ENCODE results near the gene ANTKMT.
"Not testable (repeated sequence)": the region's sequence is repeated elsewhere in the genome, so short reads cannot be mapped to it uniquely, and the experiment has no call there.

The ANTKMT gene

DNA sequence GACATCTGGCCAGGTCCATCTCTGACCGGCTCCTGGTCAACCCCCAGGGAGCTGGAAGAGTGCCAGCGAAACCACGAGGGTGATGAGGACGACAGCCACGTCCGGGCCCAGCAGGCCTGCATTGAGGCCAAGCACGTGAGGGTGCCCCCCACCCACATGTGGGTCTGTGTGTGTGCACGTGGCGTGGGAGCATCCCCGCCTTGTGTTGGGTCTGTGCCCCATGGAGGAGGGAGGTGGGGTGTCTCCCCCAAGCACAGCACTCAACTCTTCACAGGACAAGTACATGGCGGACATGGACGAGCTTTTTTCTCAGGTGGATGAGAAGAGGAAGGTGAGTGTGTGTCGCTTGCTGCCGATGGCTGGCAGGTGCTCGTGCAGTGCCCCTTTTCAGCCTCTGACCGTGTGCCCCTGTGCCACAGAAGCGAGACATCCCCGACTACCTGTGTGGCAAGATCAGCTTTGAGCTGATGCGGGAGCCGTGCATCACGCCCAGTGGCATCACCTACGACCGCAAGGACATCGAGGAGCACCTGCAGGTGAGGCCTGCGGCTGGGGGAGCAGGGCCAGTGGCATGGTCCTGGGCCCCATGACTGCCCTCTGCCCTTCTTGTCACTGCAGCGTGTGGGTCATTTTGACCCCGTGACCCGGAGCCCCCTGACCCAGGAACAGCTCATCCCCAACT lies 39.1 kb upstream of the ANTKMT start:
- no peak for DNase-seq (ENCODE audit: low spot score)

DNA sequence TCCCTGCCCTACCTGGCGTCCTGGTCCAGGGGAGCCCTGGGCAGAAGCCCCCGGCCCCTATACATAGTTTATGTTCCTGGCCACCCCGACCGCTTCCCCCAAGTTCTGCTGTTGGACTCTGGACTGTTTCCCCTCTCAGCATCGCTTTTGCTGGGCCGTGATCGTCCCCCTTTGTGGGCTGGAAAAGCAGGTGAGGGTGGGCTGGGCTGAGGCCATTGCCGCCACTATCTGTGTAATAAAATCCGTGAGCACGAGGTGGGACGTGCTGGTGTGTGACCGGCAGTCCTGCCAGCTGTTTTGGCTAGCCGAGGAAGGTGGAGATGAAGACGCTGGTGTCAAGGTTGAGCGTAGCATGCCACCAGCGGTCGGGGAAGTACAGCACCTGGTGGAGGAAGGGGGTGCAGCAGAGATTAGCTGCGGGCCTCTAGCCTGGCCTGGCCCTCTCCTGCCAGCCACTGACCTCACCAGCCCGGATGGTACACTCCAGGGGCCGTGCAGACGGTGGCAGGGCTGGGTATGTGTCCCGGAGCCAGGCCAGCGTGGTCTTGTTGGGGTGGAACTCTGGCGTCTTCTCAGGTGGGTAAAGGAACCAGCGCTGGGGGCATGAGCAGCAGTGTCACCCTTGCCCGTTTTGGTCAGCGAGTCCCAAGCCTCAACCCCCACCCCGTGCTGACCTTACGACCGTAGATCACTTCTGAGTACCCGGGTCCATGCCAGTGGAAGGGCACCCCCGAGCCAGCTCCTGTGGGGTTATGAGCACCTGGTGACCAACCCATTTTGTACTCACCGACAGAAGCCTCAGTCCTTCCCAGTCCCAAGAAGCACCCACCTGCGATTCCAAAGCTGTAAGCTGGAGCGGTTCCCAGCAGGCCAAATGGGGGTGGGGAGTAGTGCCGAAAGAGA lies 38.2 kb upstream of the ANTKMT start:
- DNase-seq (ENCODE audit: low spot score), result no peak

DNA sequence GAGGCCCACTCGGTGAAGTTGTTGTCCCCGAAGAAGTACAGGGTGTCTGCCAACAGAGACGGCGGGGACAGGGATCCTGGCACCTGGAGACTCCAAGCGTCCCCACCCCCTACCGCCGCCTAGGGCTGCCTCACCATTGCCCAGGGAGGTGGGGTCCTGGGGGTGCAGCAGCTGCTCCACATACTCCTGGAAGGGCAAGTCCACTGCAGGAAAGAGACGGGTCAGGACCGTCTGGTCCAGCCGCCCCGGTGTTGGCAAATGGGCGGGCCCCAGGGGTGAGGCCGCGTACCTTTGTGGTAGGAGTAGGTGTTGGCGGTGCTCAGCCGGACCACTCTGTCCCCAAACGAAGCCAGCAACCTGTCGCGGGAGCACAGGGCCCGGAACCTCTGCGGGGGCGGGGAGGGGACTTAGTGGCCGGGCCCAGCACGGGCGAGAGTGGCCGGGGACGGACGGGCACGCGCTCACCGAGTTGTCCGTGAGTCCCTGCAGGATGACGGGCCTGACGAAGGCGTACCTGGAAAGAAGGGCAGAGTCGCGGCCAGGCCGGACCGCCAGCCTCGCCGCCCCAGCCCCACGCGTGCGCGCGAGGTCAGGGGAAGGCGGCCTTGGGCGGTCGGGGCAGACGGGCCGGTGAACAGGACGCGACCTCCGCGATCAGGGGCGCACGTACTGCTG lies 37.4 kb upstream of the ANTKMT start:
- DNase-seq (ENCODE audit: low spot score), result no peak

DNA sequence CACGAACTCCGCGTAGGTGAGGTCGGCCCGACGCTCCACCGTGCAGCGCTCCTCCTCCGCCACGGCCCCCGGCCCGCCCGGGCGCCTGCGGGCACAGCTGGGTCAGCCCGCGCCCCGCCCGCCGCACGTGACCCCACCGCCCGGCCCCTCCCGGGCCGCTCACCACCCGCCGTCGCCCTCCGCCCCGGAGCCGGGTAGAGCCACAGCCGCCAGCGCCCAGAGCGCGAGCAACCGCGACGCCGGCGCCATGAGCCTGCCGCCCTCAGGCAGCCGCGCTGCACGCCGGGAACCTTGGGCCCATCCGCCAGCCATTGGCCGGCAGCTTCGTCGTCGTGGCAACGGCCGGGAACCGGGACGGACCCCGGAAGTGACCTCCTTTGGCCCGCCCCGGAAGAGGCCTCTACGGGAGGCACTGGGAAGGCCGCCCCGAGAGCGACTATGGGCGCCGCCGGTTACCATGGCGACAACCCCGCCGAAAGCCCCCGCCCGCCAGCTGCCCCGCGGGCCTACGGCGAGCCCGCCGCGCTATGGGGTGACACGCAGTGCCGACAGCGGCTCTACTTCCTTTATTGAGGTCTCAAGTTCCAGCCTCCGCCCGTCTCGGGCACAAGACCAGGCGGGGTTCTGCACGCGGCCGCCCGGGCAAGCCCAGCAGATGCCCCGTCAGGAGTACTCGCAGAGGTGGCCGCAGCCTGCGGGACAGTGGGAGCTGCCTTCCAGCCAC lies 36.7 kb upstream of the ANTKMT start, which contains the start of gene JMJD8:
TSS of gene JMJD8 (minus strand) at position 264 of the 724 bp plus-strand sequence. CDS start at position 249, 15 bp downstream.
- DNase-seq (ENCODE audit: low spot score), result peak; percentile 98

DNA sequence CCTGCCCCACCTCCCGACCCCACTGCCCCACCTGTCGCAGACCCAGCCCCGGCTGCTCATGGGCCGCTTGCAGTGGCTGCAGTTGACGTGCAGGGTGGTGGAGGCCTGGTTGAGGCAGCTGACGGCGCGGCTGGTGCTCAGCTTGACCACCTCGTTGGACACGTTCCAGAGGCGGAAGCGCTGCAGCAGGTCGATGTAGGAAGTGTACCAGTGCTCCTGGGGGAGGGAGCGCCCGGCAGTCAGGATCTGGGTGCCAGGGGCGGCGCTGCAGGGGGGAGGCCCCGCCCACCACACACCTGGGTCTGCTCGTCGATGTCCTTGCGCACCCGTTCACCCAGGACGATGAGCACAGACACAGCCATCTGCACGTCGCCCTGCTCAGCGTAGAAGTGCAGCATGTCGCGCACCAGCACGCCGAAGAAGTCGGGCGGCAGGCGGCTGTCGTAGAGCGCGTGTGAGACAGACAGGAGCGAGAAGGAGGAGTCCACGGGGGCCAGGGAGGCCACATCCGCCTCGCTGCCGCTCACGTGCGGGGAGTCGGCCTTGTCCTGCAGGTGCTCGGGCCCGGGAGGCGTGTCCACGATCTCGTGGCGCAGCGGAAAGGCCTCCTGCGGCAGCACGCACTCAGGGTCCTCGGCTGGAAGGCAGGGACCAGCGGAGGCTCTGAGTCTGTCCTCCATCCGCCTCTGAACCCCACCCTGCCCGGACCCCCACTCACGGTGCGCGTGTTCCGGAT lies 35.8 kb upstream of the ANTKMT start:
- no peak for DNase-seq (ENCODE audit: low spot score)

DNA sequence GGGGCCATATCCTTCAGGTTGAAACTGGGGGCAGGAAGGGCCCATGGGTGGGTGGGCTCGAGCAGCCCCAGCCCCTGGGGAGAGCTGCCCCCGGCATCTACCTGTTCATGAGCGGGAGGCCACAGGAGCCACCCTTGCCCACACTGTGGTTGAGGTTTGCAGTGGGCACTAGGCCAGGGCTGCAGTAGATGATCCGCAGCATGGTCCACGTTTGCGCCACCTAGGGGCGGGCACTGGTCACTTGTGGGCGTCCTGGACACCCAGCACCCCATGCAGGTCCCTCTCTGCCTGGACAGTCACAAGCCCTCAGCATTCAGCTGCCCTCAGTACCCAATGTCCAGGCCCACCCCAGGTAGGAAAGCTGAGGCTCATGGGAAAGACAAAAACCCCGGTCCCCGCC lies 35.0 kb upstream of the ANTKMT start:
- DNase-seq (ENCODE audit: low spot score), result no peak

DNA sequence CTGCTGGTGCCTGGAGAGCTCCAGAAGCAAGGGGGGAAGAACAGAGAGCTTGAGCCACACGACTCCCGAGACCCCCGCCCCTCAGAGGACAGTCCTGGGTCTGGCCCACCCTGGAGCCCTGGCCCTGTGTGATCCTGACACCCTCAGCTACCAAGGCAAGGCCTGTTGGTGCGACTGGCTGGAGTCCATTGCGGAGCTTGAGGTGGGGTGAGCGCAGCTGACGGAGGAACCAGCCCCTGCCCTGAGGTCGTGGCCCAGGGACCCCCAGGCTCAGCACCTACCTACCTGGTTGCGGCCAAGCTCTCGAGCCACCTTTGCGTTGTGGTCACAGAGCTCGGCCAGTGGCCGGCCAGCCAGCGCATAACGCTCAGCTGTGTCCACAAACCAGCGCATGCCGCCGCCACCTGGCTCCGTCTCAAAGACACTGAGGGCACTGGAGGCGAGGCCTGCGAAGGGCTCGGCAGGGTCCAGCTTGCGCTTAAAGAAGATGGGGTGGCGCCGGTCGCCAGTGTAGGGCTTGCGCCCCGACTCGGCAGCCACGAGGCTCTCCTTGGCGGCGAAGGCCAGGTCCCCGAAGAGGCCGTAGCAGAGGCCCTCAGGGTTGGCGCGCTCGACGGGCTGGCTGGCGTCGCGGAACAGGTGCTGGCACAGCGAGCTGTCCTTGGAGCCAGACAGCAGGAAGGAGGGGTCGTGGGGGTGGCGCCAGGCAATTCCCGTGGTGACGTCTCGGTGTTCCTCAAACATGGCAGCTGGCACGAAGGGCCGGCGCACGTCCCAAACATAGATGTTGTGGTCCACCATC lies 34.3 kb upstream of the ANTKMT start:
- no peak for DNase-seq (ENCODE audit: low spot score)

DNA sequence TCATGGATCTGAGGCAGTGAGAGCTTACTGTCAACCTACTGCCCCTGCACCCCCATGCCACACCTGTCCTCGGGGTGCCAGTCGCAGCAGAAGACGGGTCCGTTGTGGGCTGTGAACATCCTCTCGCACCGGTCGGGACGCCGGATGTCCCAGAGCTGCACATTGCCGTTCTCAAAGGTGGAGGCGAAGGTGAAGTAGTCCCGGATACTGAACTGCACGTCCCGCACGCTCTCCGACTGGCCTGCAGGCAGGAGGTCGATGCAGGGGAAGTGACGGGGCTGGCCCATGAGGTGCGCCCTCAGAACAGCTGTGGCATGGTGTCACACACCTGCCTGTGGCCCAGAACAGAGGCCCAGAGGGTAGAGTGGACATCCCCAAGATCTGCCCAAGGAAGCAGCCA lies 33.4 kb upstream of the ANTKMT start:
- no peak for DNase-seq (ENCODE audit: low spot score)

DNA sequence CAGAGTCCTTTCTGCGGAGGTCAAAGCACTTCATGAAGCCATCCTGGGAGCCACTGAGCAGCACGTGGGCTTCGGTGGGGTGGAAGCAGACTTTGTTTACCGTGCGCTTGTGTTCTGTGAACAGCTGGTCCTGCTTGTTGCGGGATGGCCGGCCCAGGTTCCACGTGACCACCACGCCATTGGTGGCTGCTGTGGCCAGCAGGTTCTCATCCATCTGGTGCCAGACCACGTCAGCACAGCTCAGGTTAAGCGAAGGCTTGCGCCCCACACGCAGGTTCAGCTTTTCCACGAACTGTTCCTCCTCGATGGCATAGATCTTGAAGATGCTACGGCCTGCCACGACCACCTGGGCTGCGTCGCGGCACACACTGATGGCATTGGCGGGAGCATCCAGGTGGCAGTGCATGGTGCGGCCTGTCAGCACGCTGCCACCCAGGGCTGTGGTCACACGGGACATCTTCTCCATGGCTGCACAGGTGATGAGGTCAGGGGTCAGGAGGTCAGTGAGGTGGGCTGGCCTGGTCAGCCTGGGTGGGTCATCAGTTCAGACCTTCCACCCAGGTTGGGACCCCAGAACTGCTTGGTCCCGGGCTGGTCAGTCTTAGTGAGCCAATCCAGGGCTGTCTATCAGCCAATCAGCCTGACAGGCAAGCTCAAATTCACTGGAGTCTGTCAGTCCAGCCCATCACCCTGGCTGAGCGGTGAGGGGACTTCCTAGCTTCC lies 31.6 kb upstream of the ANTKMT start:
- no peak for DNase-seq (ENCODE audit: low spot score)

DNA sequence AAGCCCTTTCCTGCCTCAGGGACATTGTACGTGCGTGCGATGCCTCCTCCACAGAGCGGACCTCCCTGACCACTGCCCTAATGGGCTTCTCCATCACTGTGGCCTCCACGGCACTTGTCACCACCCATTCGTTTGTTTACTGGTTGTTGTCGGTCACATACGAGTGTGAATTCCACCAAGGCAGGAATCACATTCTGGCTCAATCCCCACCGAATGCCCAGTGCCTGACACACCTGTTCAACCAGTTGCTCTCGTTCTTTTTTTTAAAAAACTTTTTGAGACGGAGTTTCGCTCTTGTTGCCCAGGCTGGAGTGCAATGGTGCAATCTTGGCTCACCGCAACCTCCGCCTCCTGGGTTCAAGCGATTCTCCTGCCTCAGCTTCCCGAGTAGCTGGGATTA lies 29.7 kb upstream of the ANTKMT start:
- not testable (repeated sequence) for DNase-seq (ENCODE audit: low spot score)

DNA sequence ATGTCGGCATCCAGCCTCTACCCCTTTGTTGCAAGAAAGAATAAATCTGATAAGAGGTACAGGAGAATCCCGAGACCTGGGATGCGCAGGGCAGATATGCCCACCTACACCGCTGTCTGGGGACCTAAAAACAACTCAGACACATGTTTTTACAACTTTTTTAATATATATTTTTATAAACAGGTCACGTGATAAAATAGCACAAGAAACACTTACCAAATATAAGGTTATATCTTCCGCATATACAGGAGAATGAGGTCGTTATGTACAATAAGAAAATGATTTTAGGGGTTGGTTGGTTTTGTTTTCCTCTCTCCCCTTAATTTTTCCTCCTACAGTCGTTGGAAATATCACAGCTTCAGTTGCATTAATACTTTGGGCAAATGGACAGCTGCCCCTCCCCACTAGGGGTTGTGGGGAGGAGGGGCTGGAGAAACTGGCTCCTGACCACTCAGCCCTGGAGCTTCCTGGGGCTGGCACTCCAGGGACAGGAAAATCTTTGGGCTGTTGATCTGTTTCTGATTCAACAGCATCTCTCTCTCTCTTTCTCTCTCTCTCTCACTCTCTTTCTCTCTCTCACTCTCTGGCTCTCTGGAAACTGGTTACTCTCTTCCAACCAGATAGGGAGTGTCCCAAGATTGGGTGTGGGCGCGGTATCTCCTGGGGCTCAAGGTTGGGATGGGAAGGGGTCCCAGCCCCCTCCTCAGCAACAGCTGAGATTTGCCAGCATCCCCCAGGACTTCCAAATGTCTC lies 28.4 kb upstream of the ANTKMT start:
- no peak for DNase-seq (ENCODE audit: low spot score)

DNA sequence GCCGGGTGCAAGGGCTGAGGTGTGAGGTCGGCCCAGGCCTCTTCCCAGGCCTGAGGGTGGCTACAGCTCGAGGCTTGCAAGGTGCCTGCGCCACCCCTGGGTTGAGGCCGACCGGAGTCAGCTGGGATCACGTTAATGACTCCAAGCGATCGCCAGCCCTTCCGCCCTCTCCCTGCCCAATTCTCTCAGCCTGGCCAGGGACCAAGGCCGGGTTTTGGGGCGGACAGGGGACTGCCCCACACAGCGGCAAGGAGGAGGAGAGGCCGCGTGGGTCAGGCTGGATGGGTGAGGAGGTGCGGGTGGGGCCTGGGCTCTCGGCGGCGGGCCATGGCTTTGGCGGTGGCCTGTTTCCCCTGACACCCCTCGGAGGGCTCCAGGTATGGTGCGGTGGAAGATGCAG lies 27.6 kb upstream of the ANTKMT start:
- DNase-seq (ENCODE audit: low spot score), result no peak

DNA sequence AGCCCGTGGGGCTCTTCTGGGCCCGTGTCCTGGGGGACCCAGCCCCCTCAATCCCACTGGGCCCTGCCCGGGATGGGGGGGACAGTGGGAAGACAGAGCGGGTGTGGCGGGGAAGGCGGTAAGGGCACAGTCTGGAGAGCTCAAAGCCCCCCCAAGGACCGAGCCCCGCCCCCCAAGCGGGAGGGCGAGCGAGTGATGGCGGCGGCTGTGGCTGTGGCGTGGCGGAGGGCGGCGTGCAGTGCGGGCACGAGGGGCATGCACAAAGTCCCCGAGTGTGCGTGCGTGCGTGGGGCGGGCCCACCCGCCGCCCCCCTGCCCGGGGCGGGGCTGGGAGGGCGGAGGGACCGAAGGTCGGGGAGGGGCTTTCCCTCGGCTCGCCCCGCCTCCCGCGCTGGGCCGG lies 27.2 kb upstream of the ANTKMT start:
- no peak for DNase-seq (ENCODE audit: low spot score)

DNA sequence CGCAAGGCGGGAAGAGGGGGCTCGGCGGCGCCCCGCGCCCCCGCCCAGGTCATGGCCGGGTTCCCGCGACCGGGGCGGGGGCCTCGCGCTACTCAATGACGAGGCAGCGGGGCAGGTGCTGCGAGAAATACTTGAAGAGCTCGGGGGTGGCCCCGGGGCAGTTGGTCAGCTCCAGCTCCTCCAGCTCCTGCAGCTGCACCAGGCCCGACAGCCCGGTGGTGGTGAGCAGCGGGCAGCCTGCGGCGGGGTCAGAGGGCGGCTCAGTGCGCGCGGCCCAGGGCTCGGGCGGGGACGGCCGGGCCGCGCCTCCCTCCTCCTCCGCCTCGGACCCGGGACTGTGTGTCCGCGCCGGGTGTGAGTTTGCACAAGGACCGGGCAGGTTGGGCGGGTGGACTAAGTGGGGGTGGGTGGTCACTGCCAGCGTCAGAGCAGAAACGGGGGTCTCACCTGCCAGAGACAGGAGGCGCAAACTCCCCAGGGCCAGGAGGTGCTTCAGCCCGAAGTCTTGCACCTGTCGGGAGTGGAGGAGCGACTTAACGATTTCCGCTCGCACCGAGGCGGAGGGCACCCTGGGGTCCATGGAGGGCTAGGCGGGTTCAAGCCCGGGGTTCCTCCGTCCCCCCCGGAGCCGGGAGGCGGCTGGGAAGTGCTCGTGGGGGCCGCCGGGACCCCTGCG lies 26.6 kb upstream of the ANTKMT start:
- no peak for DNase-seq (ENCODE audit: low spot score)

DNA sequence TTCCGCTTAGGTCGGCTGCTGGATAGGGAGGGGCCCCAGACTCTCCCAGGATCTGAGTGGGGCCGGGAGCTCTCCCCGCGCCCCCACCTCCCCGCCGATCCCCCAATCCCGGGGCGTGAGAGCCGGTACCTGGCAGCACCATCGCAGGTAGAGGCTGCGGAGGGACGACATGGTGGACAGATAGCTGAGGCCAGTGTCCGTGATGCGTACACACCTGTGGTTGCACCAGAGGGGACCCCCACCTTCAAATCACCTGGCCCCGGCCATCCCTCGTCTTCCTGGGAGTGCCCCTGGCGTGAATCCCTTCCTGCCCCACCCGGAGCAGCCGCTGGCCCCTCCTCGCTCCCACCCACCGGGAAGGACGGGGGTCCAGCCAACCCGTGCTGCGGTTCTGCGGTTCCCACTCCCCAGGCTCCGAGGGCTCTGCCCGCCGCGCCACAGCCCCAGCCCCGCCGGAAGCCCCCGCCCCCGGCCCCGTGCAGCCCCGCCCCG lies 26.0 kb upstream of the ANTKMT start:
- no peak for DNase-seq (ENCODE audit: low spot score)

DNA sequence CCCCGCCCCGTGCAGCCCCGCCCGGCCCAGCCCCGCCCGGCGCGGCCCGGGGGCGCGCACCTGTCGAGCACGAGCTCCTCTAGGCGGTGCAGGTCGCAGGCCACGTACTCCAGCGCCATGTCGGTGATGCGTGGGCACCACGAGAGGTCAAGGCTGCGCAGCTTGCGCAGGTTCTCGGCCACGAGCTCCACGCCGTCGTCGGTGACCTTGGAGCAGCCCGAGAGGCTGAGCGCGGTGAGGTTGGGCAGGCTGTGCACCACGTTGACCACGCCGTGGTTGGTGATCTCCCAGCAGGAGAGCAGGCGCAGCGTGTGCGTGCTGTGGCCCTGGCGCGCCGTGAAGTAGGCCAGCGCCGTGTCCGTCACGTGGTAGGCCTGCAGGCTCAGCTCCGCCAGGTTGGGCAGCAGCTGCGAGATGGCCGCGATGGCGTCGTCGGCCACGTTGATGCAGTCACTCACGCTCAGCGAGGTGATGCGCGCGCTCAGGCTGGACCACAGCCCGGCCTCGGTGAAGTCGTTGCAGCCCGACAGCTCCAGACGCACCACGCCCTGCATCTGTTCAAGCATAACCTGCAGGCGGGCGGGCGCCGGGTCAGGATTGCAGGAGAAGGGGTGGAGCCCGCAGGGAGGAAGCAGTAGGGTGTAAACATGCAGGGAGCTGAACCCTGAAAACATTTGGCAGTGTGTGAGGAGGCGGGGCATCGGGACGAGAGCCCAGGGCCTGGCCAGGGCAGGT lies 25.4 kb upstream of the ANTKMT start:
- no peak for DNase-seq (ENCODE audit: low spot score)

DNA sequence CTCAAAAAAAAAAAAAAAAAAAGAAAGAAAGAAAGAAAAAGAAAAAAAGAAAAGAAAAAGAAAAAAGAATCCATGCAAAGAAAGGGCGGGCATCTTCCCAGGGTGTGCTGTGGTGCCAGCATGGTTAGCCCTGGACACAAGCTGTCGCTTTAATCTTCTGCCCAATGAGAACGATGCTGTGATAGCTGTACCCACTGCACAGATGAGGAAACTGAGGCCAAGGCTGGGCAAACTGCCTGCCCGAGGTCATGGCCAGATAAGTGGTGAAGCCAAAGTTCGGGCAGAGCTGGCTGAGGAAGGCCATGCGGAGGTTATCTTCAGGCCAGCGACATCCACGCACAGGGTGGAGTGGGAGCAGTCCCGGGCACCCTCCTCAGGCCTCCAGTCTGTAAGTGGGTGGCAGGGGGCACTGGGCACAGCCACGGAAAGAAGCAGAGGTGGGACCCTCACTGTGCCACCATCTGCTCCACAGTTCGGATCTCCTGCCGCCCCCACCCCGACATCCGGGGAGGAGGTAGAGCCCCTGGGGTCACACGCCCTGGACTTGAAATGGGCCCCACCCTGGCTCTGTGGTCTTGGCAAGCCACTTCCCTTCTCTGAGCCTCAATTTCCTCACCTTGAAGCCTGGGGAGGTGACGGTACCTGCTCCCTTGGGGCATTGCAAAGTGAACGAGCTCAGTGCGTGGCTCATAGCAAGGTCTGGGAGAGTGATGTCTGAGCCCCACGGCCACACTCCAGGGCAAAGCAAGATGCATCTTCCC lies 21.9 kb upstream of the ANTKMT start:
- DNase-seq (ENCODE audit: low spot score), result no peak
